ENCODE data around the gene GRIP2. TPM values are rescaled to one million over a fixed set of nuclear protein-coding genes. Genes with fewer than 3 reads are reported as not detected.

GRIP2 gene
- total and polyA plus RNA-seq, 2 of the 4 experiments (the other 2 are of a cell fraction), result 0.05 TPM; not detected in 1

DNA sequence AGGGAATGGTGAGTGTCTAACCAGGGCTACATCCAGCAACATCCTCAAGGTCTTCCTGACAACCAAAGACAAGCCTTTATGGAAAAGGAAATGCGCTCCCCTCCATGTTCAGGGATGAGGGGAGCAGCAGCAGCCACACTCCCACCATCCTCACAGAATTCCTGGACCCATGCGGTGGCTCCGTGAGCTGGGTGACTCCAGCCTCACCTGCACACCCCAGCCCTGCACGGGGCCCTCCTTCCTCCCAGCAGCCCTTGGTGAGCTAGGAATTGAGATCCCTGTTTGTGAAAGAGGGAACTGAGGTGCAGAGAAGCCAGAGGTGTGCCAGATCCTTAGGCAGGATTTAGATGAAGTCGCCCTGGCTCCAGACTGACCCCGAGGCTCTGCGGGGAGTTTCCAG, 52.3 kb downstream of the GRIP2 start:
- Histone ChIP-seq H3K27ac (ENCODE audit: insufficient read depth, low read length) (no peak overlapping the region), H3K4me2 (ENCODE audit: low read depth, low read length) (no peak overlapping the region), H2AK5ac (ENCODE audit: low read depth, low read length) (no peak overlapping the region), H3K9me3 (ENCODE audit: control insufficient read depth, insufficient read depth, low read length) (no peaks in the 10 kb centered on the region), H4K8ac (ENCODE audit: low read depth in 2 of 2, low read length in 2 of 2) (no peak overlapping the region), H3K18ac (ENCODE audit: low read depth, low read length) (no peak overlapping the region), H3K4me3 (ENCODE audit: insufficient read depth, low read depth, low read length) (no peak overlapping the region), H2BK15ac (ENCODE audit: low read depth, low read length) (no peak overlapping the region), H4K91ac (ENCODE audit: insufficient read depth, low read depth, low read length) (no peak overlapping the region), H2AK9ac (replicated peaks; ENCODE audit: low read depth, low read length, poor library complexity) (peak overlapping the region; percentile 87), H3K79me1 (ENCODE audit: low read depth in 1 of 2, low read length in 2 of 2) (no peaks in the 10 kb centered on the region), H3K14ac (replicated peaks; ENCODE audit: low read depth, low read length) (no peak overlapping the region; the same call in 1 of the 2 replicates), H4K20me1 (ENCODE audit: insufficient read depth, low read length) (no peaks in the 10 kb centered on the region), H3K4me1 (ENCODE audit: control insufficient read depth, insufficient read depth, low read length) (peaks cover 4% of the 10 kb centered on the region; the same call in 1 of the 2 replicates), H4K5ac (ENCODE audit: low read depth, low read length) (no peak overlapping the region), H3K4ac (ENCODE audit: low read depth, low read length) (no peak overlapping the region), H2BK120ac (ENCODE audit: low read depth, low read length) (no peak overlapping the region), H3K56ac (ENCODE audit: extremely low read depth, insufficient read depth, low read length) (no peak overlapping the region), H2BK5ac (ENCODE audit: low read depth, low read length, poor library complexity, severe bottlenecking) (no peak overlapping the region), H3K9ac (ENCODE audit: low read depth, low read length) (no peak overlapping the region), H2AFZ (replicated peaks; ENCODE audit: low read length, poor library complexity) (no peak overlapping the region), H3K9me1 (ENCODE audit: insufficient read depth, low read length) (peaks cover 7% of the 10 kb centered on the region), H3K23ac (ENCODE audit: low read depth, low read length) (no peak overlapping the region), H3K27me3 (ENCODE audit: control insufficient read depth, insufficient read depth, low read length) (no peaks in the 10 kb centered on the region), H3K36me3 (ENCODE audit: control insufficient read depth, insufficient read depth, low read length) (peaks cover 48% of the 10 kb centered on the region), H2BK20ac (ENCODE audit: low read depth, low read length) (0 out of 2 replicates have a peak overlapping the region, but pooled peaks have one; percentile 3)
- intact Hi-C loops (cut with micrococcal nuclease) (no loop called here), in situ Hi-C loops (cut with MboI; ENCODE audit: low sequenced_read_pairs) (no loop called here), dilution Hi-C loops (cut with HindIII; ENCODE audit: low sequenced_read_pairs, unreplicated experiment) (no loop called here)
- ChIA-PET CTCF (interaction anchor here (0.7 kb wide), 1 partner anchor 284 kb away, joined by 3 read pairs; no protein-coding TSS in a partner anchor), POLR2A (ENCODE audit: unreplicated experiment) (no interaction called here)
- TF ChIP-seq CHD1 (IDR thresholded peaks at IDR 0.05; ENCODE audit: low read depth, low read length), result no peak
- DNase-seq (no peak), ATAC-seq (ENCODE audit: low read depth) (no peak)
- BruUV-seq (replicated peaks), result TSS peak; percentile 48
- WGBS, 2 experiments (ENCODE audit: extremely low coverage in 2 of 2, insufficient read length in 1 of 2), result no CpG with 5 or more reads among the region's 7 CpGs

Data from IMR-90 (cell line).